ENCODE data around the gene EPB41. TPM values are rescaled to one million over a fixed set of nuclear protein-coding genes. Genes with fewer than 3 reads are reported as not detected.

Gene EPB41
- total and polyA plus RNA-seq, 2 experiments from 2014 or later = 0.89 to 1.5 TPM

DNA sequence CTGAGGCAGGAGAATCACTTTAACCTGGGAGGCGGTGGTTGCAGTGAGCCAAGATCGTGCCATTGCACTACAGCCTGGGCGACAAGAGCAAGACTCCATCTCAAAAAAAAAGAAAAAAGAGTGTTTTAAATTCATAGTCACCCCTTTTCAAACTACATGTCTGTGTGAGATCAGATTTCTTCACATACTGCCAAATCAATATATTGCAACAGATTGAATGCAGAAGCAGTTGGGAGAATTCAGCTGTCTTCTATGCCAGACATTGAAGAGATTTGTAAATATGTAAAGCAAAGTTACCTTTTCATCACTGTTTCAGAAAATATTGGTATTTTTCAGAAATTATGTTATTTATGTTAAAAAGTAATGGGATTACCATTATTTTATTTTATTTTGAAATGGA lies 108.3 kb downstream of the EPB41 start:
- Histone ChIP-seq H3K4me1 (ENCODE audit: insufficient read depth) (no peaks in the 10 kb centered on the region), H3K9me3 (ENCODE audit: low read depth) (no peaks in the 10 kb centered on the region), H3K79me2 (ENCODE audit: insufficient read depth) (no peaks in the 10 kb centered on the region), H3K27me3 (replicated peaks; ENCODE audit: insufficient read depth) (no peaks in the 10 kb centered on the region), H3K27ac (no peak overlapping the region), H3K9me2 (ENCODE audit: insufficient read depth) (no peaks in the 10 kb centered on the region), H3K4me3 (no peak overlapping the region), H4K20me1 (ENCODE audit: insufficient read depth) (no peaks in the 10 kb centered on the region), H2AFZ (no peak overlapping the region), H3K36me3 (ENCODE audit: low read depth) (no peaks in the 10 kb centered on the region), H3K4me2 (ENCODE audit: unreplicated experiment) (no peak overlapping the region), H3F3A (ENCODE audit: insufficient read depth) (no peaks in the 10 kb centered on the region), H3K9ac (no peak overlapping the region)
- 89 to 100% methylated on average over 3 of the region's 3 CpGs for WGBS, 2 experiments (ENCODE audit: low coverage in 1 of 2, low lambda C conversion rate in 2 of 2, missing lambda C conversion rate in 2 of 2)
- DNase-seq = no peak
- TF ChIP-seq EZH2phosphoT487 (IDR thresholded peaks at IDR 0.05; ENCODE audit: insufficient read depth, low read depth) (no peak), EZH2 (IDR thresholded peaks at IDR 0.05; ENCODE audit: insufficient read depth, poor library complexity, severe bottlenecking) (no peak)
- in situ Hi-C loops (cut with MboI) = no loop called here

DNA sequence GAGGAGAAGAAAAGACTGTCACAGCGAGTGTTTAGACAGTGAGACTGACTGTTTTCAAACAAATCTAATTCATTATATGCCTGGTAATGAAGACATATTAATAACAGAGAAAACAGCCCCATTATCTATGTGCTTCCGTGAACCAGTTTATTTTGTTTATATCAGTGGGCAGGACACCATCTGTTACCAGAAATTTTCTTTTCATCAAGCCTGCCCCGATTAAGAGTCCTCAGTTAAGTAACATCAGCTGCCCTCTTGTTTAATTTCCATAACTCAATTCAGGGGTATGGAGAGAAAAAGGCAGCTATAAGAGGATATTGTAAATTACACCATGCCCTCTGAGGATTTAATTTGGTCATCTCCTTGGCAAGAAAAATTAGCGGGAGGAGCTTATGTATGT lies 115.3 kb downstream of the EPB41 start:
- Histone ChIP-seq H3K9me2 (ENCODE audit: insufficient read depth) (no peaks in the 10 kb centered on the region), H3K36me3 (ENCODE audit: low read depth) (no peaks in the 10 kb centered on the region), H3K9ac (no peak overlapping the region), H3K9me3 (ENCODE audit: low read depth) (no peaks in the 10 kb centered on the region), H3K27ac (no peak overlapping the region), H2AFZ (no peak overlapping the region), H3K4me1 (ENCODE audit: insufficient read depth) (no peaks in the 10 kb centered on the region), H3F3A (ENCODE audit: insufficient read depth) (no peaks in the 10 kb centered on the region), H3K27me3 (replicated peaks; ENCODE audit: insufficient read depth) (no peaks in the 10 kb centered on the region), H3K79me2 (ENCODE audit: insufficient read depth) (no peaks in the 10 kb centered on the region), H3K4me3 (no peak overlapping the region), H4K20me1 (ENCODE audit: insufficient read depth) (no peaks in the 10 kb centered on the region), H3K4me2 (ENCODE audit: unreplicated experiment) (no peak overlapping the region)
- in situ Hi-C loops (cut with MboI) = loop anchor here (5.0 kb wide), 2 partner anchors 142 to 242 kb away; no protein-coding TSS in a partner anchor
- 83 to 91% methylated on average over 4 of the region's 4 CpGs for WGBS, 2 experiments (ENCODE audit: low coverage in 1 of 2, low lambda C conversion rate in 2 of 2, missing lambda C conversion rate in 2 of 2)
- no peak for DNase-seq
- no peak for TF ChIP-seq EZH2 (IDR thresholded peaks at IDR 0.05; ENCODE audit: insufficient read depth, poor library complexity, severe bottlenecking)
- no peak for TF ChIP-seq EZH2phosphoT487 (IDR thresholded peaks at IDR 0.05; ENCODE audit: insufficient read depth, low read depth)

DNA sequence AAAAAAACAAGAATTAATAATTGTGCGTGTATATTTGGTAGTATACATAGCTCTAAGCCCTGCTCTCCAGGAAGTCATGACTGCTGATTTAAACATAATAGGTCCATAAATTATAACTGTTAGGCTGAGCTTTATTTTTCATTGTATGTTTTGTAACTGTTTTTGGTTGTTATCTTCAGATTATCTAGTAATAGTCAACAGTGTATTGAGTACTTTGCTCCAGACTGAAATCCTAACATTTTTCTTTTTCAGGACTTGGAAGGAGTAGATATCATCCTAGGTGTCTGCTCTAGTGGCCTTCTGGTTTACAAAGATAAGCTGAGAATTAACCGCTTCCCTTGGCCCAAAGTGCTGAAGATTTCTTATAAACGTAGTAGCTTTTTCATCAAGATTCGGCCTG lies 118.5 kb downstream of the EPB41 start:
- H3K27me3 ChIP-seq (replicated peaks; ENCODE audit: insufficient read depth) = no peaks in the 10 kb centered on the region
- H3K79me2 ChIP-seq (ENCODE audit: insufficient read depth) = no peaks in the 10 kb centered on the region
- H3K36me3 ChIP-seq (ENCODE audit: low read depth) = no peaks in the 10 kb centered on the region
- no peak overlapping the region for H3K4me2 ChIP-seq (ENCODE audit: unreplicated experiment)
- DNase-seq = no peak
- 90 to 94% methylated on average over 4 of the region's 4 CpGs for WGBS, 2 experiments (ENCODE audit: low coverage in 1 of 2, low lambda C conversion rate in 2 of 2, missing lambda C conversion rate in 2 of 2)
- H3K9me2 ChIP-seq (ENCODE audit: insufficient read depth) = no peaks in the 10 kb centered on the region
- no peaks in the 10 kb centered on the region for H3F3A ChIP-seq (ENCODE audit: insufficient read depth)
- H3K4me1 ChIP-seq (ENCODE audit: insufficient read depth) = no peaks in the 10 kb centered on the region
- H4K20me1 ChIP-seq (ENCODE audit: insufficient read depth) = no peaks in the 10 kb centered on the region
- H3K27ac ChIP-seq = no peak overlapping the region
- no peak overlapping the region for H2AFZ ChIP-seq
- H3K9me3 ChIP-seq (ENCODE audit: low read depth) = no peaks in the 10 kb centered on the region
- in situ Hi-C loops (cut with MboI) = loop anchor here (5.0 kb wide), 2 partner anchors 146 to 246 kb away; no protein-coding TSS in a partner anchor
- no peak for TF ChIP-seq EZH2phosphoT487 (IDR thresholded peaks at IDR 0.05; ENCODE audit: insufficient read depth, low read depth)
- no peak for TF ChIP-seq EZH2 (IDR thresholded peaks at IDR 0.05; ENCODE audit: insufficient read depth, poor library complexity, severe bottlenecking)
- no peak overlapping the region for H3K9ac ChIP-seq
- H3K4me3 ChIP-seq = no peak overlapping the region

DNA sequence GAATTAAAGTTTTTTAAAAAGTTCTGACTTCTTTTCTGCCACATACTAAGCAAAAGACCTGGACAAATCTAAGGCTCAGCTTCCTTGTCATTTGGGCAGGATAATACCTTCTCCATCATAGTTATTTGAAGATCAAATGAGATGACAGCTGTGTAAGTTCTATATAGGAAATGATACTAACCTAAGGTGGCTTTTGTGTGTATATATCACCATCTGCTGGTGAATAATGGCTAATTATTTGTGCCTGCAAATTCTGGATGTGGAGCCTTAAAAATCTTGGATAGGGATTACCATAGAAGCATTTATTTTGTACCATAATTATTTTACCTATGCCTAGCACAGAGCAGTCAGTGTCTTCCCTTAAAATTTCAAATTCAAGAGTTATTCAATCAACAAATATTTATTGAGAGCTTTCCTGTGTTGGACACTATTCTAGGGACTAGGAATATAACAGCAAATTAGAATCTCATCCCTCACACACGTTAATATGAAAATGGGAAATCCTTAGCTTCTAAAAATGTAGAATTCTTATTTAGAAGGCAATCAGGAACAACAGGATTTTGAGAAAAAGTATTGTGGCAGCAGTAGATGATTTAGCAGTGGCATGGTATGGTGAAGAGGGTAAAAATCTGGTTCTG lies 119.6 kb downstream of the EPB41 start:
- no peak overlapping the region for H3K4me3 ChIP-seq
- no peaks in the 10 kb centered on the region for H3K36me3 ChIP-seq (ENCODE audit: low read depth)
- H3K4me1 ChIP-seq (ENCODE audit: insufficient read depth) = no peaks in the 10 kb centered on the region
- DNase-seq = peak; percentile 67
- H3K4me2 ChIP-seq (ENCODE audit: unreplicated experiment) = no peak overlapping the region
- H4K20me1 ChIP-seq (ENCODE audit: insufficient read depth) = no peaks in the 10 kb centered on the region
- no peaks in the 10 kb centered on the region for H3K27me3 ChIP-seq (replicated peaks; ENCODE audit: insufficient read depth)
- H3K27ac ChIP-seq = no peak overlapping the region
- no peak for TF ChIP-seq EZH2phosphoT487 (IDR thresholded peaks at IDR 0.05; ENCODE audit: insufficient read depth, low read depth)
- TF ChIP-seq EZH2 (IDR thresholded peaks at IDR 0.05; ENCODE audit: insufficient read depth, poor library complexity, severe bottlenecking) = no peak
- WGBS, 2 experiments (ENCODE audit: low coverage in 1 of 2, low lambda C conversion rate in 2 of 2, missing lambda C conversion rate in 2 of 2) = 3 to 14% methylated on average over 1 of the region's 1 CpG
- H3K79me2 ChIP-seq (ENCODE audit: insufficient read depth) = no peaks in the 10 kb centered on the region
- no peaks in the 10 kb centered on the region for H3K9me3 ChIP-seq (ENCODE audit: low read depth)
- H3F3A ChIP-seq (ENCODE audit: insufficient read depth) = no peaks in the 10 kb centered on the region
- no peak overlapping the region for H3K9ac ChIP-seq
- in situ Hi-C loops (cut with MboI) = loop anchor here (5.0 kb wide), 2 partner anchors 147 to 247 kb away; no protein-coding TSS in a partner anchor
- no peak overlapping the region for H2AFZ ChIP-seq
- H3K9me2 ChIP-seq (ENCODE audit: insufficient read depth) = no peaks in the 10 kb centered on the region

Data from GM23248 (cell line).